ENCODE results near the gene ACTR5. TPM values are rescaled to one million over a fixed set of nuclear protein-coding genes. Genes with fewer than 3 reads are reported as not detected.

The ACTR5 gene
- total and polyA plus RNA-seq, 2 donors (not counting 1 experiment from before 2014, with no cell fraction given) = 4.4 to 5.9 TPM

GRCh38 chr20:38735172-38735571 is 13.1 kb upstream of the ACTR5 start:
- H3K36me3 ChIP-seq (ENCODE audit: control insufficient read depth, insufficient read depth, low read length) = no peaks in the 10 kb centered on the region
- H3K27me3 ChIP-seq (ENCODE audit: control insufficient read depth, insufficient read depth, low read length) = peaks cover 26% of the 10 kb centered on the region
- no peaks in the 10 kb centered on the region for H3K9me3 ChIP-seq (ENCODE audit: control insufficient read depth, insufficient read depth, low read depth, low read length)
- no peak for DNase-seq (ENCODE audit: low read depth in 2 of 2)
- H3K4me1 ChIP-seq (ENCODE audit: control insufficient read depth, extremely low read depth, insufficient read depth, low read length) = no peaks in the 10 kb centered on the region
- no peak overlapping the region for H3K9ac ChIP-seq (ENCODE audit: insufficient read depth, low read length)
- TF ChIP-seq CTCF (conservative IDR thresholded peaks at IDR 0.05 in 1 of 2, IDR thresholded peaks at IDR 0.05 in 1 of 2; ENCODE audit: low read depth in 1 of 2, low read length in 2 of 2) (no peak), EZH2 (IDR thresholded peaks at IDR 0.05; ENCODE audit: low read length, missing control alignments) (no peak)
- no peaks in the 10 kb centered on the region for H3K79me2 ChIP-seq (ENCODE audit: control insufficient read depth, insufficient read depth, low read length)
- H3K4me3 ChIP-seq (replicated peaks in 1 of 4; ENCODE audit: control extremely low read depth in 1 of 4, insufficient read depth in 1 of 4, low read depth in 3 of 4, low read length in 4 of 4) = no peak overlapping the region
- H4K20me1 ChIP-seq (ENCODE audit: control insufficient read depth, extremely low read depth, insufficient read depth, low read length) = no peaks in the 10 kb centered on the region
- no peak overlapping the region for H2AFZ ChIP-seq (ENCODE audit: low read length)
- H3K27ac ChIP-seq (ENCODE audit: insufficient read depth, low read length) = no peak overlapping the region
- H3K4me2 ChIP-seq (ENCODE audit: extremely low read depth, insufficient read depth, low read length) = no peak overlapping the region

- Histone ChIP-seq H3K9ac (ENCODE audit: insufficient read depth, low read length) (no peak overlapping the region), H3K4me3 (replicated peaks in 1 of 4; ENCODE audit: control extremely low read depth in 1 of 4, insufficient read depth in 1 of 4, low read depth in 3 of 4, low read length in 4 of 4) (no peak overlapping the region), H2AFZ (ENCODE audit: low read length) (no peak overlapping the region), H3K36me3 (ENCODE audit: control insufficient read depth, insufficient read depth, low read length) (no peaks in the 10 kb centered on the region), H3K4me1 (ENCODE audit: control insufficient read depth, extremely low read depth, insufficient read depth, low read length) (no peaks in the 10 kb centered on the region), H3K27ac (ENCODE audit: insufficient read depth, low read length) (no peak overlapping the region), H4K20me1 (ENCODE audit: control insufficient read depth, extremely low read depth, insufficient read depth, low read length) (no peaks in the 10 kb centered on the region), H3K9me3 (ENCODE audit: control insufficient read depth, insufficient read depth, low read depth, low read length) (no peaks in the 10 kb centered on the region), H3K27me3 (ENCODE audit: control insufficient read depth, insufficient read depth, low read length) (peaks cover 14% of the 10 kb centered on the region), H3K4me2 (ENCODE audit: extremely low read depth, insufficient read depth, low read length) (no peak overlapping the region), H3K79me2 (ENCODE audit: control insufficient read depth, insufficient read depth, low read length) (no peaks in the 10 kb centered on the region)
- no peak for DNase-seq (ENCODE audit: low read depth in 2 of 2)
- TF ChIP-seq CTCF (conservative IDR thresholded peaks at IDR 0.05 in 1 of 2, IDR thresholded peaks at IDR 0.05 in 1 of 2; ENCODE audit: low read depth in 1 of 2, low read length in 2 of 2) (no peak), EZH2 (IDR thresholded peaks at IDR 0.05; ENCODE audit: low read length, missing control alignments) (no peak)
Observed at GRCh38 chr20:38737887-38738286, 10.4 kb upstream of the ACTR5 start.

GRCh38 chr20:38745757-38746156 is 2.5 kb upstream of the ACTR5 start:
- Histone ChIP-seq H3K9ac (ENCODE audit: insufficient read depth, low read length) (no peak overlapping the region), H2AFZ (ENCODE audit: low read length) (no peak overlapping the region), H3K79me2 (ENCODE audit: control insufficient read depth, insufficient read depth, low read length) (no peaks in the 10 kb centered on the region), H3K4me2 (ENCODE audit: extremely low read depth, insufficient read depth, low read length) (no peak overlapping the region), H3K27ac (ENCODE audit: insufficient read depth, low read length) (no peak overlapping the region), H3K4me3 (replicated peaks in 1 of 4; ENCODE audit: control extremely low read depth in 1 of 4, insufficient read depth in 1 of 4, low read depth in 3 of 4, low read length in 4 of 4) (no peak overlapping the region), H3K27me3 (ENCODE audit: control insufficient read depth, insufficient read depth, low read length) (peaks cover 5% of the 10 kb centered on the region), H3K4me1 (ENCODE audit: control insufficient read depth, extremely low read depth, insufficient read depth, low read length) (no peaks in the 10 kb centered on the region), H4K20me1 (ENCODE audit: control insufficient read depth, extremely low read depth, insufficient read depth, low read length) (no peaks in the 10 kb centered on the region), H3K9me3 (ENCODE audit: control insufficient read depth, insufficient read depth, low read depth, low read length) (no peaks in the 10 kb centered on the region), H3K36me3 (ENCODE audit: control insufficient read depth, insufficient read depth, low read length) (no peaks in the 10 kb centered on the region)
- no peak for TF ChIP-seq CTCF (conservative IDR thresholded peaks at IDR 0.05 in 1 of 2, IDR thresholded peaks at IDR 0.05 in 1 of 2; ENCODE audit: low read depth in 1 of 2, low read length in 2 of 2)
- TF ChIP-seq EZH2 (IDR thresholded peaks at IDR 0.05; ENCODE audit: low read length, missing control alignments) = no peak
- DNase-seq (ENCODE audit: low read depth in 2 of 2) = no peak

Measured in fibroblast of lung (primary cell).